OCI-LY3 (cell line): ENCODE measurements around the gene TINAG.

ENCODE experiments used
- CTCF ChIP-seq: fragments of 200-600, 300-600 bp; sonication (generic); IDR thresholded peaks from 2 replicates; pipeline ENCODE4 v1.5.1; 2014; ENCODE audit warnings: antibody characterized with exemption, low read length, low read depth
- EZH2phosphoT487 ChIP-seq: fragments of 200-600 bp; shearing (Covaris generic); IDR thresholded peaks from 2 replicates; pipeline ENCODE4 v1.6.1; 2018; ENCODE audit warnings: antibody characterized with exemption, mixed run types, low read depth

GRCh38 chr6:54289426-54289825 is 18.8 kb upstream of the TINAG start:
- no peak for TF ChIP-seq CTCF
- no peak for TF ChIP-seq EZH2phosphoT487
